DMS153 (cell line): ENCODE measurements around the gene DHDDS.

Source experiments
- DNase-seq: peaks from one replicate; lab custom pipeline; 2025; lab: John Stamatoyannopoulos, UW

The DHDDS gene

GRCh38 chr1:26417111-26417759, 14.9 kb upstream of the DHDDS start:
- DNase-seq = peak; percentile 65

GRCh38 chr1:26418865-26419349, 13.2 kb upstream of the DHDDS start:
- DNase-seq = no peak

- no peak for DNase-seq
These were observed 12.6 kb upstream of the DHDDS start for GRCh38 chr1:26419494-26419893.

- DNase-seq = no peak
These were observed 2.4 kb upstream of the DHDDS start for GRCh38 chr1:26429721-26430120.

- DNase-seq = no peak
These were observed 672 bp downstream of the DHDDS start for GRCh38 chr1:26432793-26433192.

DNA sequence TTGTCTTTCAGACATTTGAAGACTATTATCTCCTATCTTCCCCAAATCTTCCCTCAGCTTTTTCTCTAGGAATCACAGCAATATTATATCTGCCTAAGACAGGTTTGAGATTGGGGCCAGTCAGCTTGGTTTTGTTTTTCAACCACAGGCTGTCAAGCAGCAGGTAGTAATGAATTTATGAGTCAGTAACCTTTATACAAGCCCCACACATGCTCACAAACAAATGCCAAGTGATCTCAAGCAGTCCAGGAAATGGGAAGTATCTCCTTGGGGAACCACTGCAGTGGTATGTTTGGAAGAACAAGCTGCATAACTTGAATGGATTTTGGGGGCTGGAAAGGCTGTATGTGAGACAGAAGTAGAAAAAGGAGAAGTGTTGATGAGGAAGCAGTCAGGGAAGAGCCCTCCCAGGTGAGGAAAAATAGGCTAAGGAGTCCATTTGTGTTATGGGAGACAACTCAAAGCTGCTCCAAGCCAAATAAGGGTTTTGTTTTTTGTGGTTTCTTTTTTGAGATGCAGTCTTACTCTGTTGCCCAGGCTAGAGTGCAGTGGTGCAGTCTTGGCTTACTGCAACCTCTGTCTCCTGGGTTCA, 2.1 kb downstream of the DHDDS start:
- DNase-seq = no peak

DNA sequence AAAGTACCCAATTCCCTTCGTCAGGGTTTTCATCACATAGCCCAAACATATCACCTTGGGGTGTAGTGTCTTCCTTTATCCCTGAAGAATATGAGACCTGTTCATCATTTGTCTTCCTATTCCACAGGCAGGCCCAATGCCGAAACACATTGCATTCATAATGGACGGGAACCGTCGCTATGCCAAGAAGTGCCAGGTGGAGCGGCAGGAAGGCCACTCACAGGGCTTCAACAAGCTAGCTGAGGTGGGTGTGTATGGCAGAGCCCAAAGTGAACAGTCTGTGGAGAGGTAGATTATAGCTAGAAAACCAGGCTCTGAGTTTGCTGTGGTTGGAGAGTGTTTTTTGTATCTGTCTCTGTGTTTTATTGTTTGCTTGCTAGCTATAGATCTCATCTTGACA, 5.9 kb downstream of the DHDDS start:
- DNase-seq = no peak

DNA sequence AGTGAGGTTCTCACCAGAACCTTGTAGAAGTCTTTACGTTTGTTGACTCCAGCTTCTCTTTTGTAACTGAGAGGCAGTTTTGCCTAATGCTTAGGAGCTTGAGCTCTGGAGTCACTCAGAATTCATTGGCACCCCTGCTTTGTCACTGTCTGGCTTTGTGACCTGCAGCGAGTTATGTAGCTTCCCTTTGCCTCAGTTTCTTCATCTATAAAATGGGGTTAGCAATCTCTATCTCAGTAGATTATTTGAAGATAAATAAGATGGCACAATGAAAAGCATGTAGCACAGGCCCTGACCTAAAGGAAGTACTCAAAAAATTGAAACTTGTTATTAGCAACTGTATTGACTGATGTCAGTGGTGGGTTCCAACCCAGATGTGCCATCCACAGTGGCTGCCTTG, 8.1 kb downstream of the DHDDS start:
- DNase-seq = no peak

- no peak for DNase-seq
These were observed 17.7 kb downstream of the DHDDS start for GRCh38 chr1:26449868-26450267.

DNA sequence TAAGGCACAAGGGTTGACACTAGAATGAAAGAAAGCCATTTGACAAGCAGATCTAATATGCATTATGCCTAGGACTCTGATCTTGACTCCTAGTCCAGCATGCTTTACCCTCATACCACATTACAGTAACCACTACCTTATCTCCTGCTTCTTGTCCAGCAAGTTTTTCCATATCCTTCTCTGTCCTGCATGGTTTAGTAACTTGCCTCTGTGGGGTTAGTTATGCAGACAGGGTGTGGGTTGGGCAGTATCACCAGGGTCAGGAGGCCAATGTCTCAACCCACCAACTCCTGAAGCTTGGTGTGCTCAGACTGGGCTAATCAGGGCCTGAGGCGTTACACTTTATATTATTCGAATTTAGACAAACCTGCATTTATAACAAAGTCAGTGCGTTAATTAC, 18.8 kb downstream of the DHDDS start:
- no peak for DNase-seq

GRCh38 chr1:26452459-26453183, 20.5 kb downstream of the DHDDS start:
- no peak for DNase-seq

DNA sequence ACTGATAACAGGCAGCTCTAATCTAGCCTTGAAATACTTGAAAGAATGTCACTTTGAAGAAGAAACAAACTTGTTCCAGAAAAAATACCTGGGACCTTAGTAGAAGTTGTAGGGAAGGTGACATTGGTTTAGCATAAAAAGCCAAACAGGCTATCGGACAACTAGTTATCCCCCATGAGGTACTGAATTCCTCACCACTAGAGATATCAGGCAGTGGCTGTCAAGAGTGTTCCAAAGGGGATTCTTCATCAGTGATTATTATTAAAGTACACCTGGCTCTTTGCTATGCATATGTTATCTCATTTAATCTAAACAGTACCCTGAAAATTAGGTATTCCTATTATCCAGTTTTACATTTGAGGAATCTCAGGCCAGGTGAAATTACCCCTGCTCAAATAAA, 27.0 kb downstream of the DHDDS start:
- DNase-seq = no peak

DNA sequence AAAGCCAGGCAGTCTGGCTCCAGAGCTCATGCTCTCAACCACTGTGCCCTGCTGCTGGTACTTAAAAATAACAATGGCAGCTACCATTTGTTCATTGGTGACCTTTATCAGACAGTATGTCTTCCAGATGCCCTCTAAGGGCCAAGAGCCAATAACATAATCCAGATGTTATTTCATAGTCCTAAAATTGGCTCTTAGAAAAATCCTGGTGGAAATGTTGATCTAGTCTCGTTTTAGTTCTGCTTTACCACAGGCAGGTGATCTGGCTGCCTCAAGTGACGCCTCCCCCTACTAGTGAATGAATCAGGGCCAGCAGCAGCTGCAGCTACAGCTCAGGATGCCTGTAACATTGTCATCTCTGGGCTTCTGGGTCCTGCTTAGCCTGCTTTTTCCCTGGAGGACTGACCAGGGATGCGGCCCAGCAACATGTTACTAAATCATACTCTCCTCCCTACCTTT, 27.5 kb downstream of the DHDDS start:
- no peak for DNase-seq

DNA sequence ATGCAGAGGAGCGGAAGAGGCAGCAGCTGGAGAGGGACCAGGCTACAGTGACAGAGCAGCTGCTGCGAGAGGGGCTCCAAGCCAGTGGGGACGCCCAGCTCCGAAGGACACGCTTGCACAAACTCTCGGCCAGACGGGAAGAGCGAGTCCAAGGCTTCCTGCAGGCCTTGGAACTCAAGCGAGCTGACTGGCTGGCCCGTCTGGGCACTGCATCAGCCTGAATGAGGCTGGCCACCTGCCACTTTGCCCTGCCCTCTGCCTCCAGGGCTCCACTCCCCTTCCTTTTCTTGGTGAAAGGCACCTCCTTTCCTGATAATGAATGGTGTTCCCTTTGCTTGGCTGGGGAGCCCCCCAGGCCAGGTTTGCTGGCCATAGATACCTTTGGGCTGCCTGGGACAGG, 36.8 kb downstream of the DHDDS start:
- no peak for DNase-seq

GRCh38 chr1:26469558-26469957, 37.4 kb downstream of the DHDDS start:
- DNase-seq = peak; percentile 18

DNA sequence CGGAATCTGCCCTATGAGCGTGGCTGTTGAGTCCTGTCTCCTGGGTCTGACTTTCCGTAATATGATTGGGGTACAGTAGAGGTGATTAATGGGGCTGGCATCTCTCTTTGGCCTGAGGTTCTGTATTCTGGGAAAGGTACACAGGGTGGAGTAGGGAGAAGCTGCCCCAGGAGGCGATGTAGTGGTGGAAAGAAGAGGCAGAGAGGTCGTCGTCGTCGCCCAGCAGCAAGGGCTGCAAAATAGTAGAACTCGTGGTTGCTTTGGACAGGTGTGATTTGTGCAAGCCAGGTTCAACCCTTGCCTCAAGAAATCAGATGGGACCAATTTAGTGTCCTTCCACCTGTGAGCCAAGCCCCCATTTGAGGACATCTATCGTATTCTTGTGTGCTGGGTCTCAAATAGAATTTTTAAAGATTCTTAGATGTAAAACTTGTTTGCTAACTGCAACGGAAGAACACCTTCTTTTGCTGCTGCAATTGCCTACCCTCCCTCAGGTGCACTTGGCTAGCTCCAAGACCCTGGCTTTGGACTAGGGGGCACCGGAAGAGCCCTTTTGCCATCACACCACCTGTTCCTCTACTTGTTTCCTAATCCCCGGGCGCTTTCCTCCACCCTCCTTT, 38.9 kb downstream of the DHDDS start:
- peak; percentile 49 for DNase-seq

DNA sequence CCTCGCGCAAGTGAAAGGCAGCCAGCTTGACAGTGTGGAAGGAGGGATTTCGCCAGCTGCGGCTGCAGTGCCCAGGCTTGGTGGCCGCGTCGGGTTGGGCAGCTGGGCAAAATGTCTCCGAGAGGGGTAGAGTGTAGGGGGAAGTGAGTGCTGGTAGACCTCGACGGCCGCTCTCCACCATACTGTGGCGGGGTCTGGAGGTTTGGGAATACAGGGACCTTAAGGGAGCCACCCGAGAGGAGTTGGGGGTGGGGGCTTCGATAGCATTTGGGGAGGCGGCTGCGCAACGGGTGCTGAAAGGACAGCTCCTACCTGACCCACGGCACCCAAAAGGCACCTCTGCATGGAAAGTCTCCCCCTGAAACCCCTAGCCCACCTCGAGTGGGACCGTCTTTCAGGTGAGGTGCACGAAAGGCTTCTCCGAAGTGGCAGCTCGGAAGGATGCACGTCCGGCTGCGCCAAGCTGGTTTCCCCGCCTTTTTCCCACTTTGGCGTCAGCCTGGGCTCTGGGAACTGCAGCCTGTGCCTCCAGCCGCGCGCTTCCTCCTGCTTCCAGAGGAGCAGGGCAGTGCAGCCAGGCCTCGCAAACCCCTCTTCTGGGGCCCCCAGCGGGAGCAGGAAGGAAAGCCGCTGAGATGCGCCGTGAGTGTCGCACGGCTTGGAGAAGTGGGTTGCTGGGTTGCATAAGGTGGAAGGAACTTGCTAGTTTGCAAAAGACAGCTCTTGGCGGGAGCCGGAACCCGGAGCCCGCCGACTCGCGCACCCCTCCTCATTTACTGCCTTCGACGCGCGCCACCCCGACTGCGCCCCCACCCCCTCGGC, 39.6 kb downstream of the DHDDS start:
- DNase-seq = peak; percentile 94

- DNase-seq = peak; percentile 94
These were observed 40.3 kb downstream of the DHDDS start, which contains the start of gene HMGN2 for GRCh38 chr1:26472320-26472900. HMGN2 (plus strand) TSS chr1:26472440; CDS start chr1:26472613, 173 bp downstream.

DNA sequence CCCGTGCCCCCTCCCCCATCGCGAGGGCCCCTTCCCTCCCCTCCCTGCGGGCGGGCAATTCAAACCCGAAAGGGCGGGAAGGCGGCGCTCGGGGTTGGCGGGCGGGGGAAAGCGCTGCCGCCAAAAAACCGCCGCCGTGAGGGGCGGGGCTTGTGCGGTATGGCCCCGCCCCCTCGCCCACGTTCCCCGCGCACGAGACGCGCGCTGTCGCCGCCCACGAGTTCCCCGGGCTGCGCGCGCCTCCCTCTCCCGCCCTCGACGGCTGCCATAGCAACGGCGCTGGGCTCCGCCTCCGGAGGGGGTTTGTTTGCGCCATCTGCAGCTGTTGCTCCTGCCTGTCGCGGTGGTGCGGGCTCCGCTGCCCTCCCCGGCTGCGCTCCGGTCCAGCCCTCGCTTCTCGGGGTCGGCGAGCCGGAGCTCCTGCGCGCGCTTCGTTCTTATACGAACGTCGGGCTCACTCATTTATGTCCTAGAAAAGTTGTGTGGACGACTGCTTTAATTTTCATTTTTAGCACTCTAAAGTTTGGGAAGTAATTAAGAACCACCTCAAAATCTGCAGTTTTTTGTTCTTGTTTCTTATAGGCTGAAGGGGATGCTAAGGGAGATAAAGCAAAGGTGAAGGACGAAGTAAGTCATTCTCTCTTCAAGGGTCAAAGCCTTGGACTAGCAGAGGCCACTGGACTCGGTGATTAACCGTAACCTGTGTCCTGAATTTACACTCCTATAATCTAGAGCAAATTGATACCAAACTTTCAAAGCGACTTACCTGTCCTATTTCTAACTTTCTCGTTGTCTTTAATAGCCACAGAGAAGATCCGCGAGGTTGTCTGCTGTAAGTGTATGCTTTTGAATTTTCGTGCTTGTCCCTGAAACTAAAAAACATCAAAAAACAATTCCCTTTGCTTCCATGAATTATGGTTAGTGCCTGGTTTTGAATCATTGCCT, 41.1 kb downstream of the DHDDS start:
- DNase-seq = peak; percentile 95

GRCh38 chr1:26474818-26475217, 42.7 kb downstream of the DHDDS start:
- DNase-seq = no peak
